NCI-H2081 (cell line): ENCODE measurements around the gene ARHGAP27.
"Not testable (repeated sequence)": the region's sequence is repeated elsewhere in the genome, so short reads cannot be mapped to it uniquely, and the experiment has no call there.

Source experiments
- DNase-seq, 2 experiments: peaks; one replicate each; lab custom pipeline; 2025; lab: John Stamatoyannopoulos, UW

The ARHGAP27 gene

GRCh38 chr17:45432405-45433158 lies at the start of gene ARHGAP27:
TSS of gene ARHGAP27 (minus strand) at chr17:45432870. CDS start at chr17:45430279, 2,591 bp downstream.
- DNase-seq: peak in 1 of 2 experiments; percentile 26

- not testable (repeated sequence) for DNase-seq
Observed at GRCh38 chr17:45482317-45482716, 49.6 kb upstream of the ARHGAP27 start.

DNA sequence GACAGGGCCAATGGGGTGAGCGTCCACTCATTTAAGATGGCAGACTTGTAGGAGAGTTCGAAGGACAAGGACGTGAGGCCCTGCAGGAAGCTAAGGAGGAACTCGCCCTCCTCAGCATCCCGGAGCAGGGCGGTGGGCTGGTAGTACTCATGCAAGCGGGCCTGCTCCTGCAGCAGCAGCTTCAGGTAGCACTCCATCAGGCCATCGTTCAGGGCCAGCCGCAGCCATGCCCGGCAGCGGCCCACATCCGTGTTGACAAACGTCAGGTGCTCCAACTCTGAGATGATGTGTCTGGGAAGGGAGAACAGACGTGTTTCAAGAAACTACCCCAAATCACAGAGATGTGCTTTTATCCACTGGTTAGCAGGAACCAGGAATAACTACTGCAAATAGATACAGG lies 42.8 kb upstream of the ARHGAP27 start:
- not testable (repeated sequence) for DNase-seq

- DNase-seq: not testable (repeated sequence)
Observed at GRCh38 chr17:45472249-45472648, 39.6 kb upstream of the ARHGAP27 start.

- DNase-seq: not testable (repeated sequence)
Observed at GRCh38 chr17:45469204-45469563, 36.5 kb upstream of the ARHGAP27 start.

DNA sequence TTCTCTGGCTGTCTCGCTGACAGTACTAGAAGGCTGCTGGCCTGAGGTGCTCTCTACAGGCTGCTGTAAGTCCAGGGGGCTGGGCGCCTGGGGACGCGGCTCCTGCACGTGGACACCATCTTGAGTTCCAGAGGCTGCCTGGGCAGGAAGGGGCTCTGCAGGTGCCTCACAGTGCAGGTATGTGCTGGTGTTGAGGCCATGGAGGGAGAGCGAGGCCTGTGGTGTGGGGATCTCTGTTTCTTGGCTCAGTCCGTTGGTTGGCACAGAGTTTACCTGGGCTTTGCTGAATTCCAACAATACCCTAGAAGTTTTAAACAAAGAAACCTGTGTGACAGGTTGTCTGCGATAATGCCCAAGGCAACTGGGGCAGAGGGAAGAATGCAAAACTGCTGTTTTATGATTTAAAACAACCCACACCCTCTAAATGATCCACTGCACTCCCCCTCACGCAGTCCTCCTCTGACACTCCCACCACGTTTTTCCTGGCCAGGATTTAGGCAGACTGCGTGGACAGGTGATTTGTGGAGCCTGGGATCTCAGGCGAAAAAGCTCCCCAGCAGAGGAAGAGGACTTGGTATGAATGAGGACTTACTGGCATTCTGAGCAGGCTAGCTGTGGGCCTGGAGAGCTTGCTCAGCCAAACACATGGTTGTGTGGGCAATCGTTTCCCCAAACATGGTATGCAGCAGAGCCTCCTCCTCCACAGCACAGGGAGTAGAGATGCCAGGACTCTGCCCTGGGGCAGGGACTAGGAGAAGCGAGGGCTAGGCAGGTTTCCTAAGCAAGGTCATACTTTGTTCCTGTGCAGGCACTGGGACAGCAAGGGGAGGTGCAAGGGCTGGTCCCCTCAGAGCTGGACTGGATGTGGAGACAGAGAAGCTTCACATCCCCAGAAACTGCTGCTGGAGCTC lies 35.9 kb upstream of the ARHGAP27 start:
- not testable (repeated sequence) for DNase-seq

- peak; percentile 17 to 61 for DNase-seq
Observed at GRCh38 chr17:45461524-45462327, 29.1 kb upstream of the ARHGAP27 start.

DNA sequence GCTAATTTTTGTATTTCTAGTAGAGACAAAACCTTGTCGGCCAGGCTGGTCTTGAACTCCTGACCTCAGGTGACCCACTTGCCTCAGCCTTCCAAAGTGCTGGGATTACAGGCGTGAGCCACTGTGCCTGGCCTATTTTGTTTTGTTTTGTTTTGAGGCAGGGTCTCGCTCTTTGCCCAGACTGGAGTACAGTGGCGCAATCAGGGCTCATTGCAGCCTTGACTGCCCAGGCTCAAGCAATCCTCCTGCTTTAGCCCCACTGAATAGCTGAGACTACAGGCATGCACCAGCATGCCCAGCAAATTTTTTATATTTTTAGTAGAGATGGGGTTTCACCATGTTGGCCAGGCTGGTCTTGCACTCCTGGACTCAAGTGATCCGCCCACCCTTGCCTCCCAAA lies 27.8 kb upstream of the ARHGAP27 start:
- DNase-seq: not testable (repeated sequence)

DNA sequence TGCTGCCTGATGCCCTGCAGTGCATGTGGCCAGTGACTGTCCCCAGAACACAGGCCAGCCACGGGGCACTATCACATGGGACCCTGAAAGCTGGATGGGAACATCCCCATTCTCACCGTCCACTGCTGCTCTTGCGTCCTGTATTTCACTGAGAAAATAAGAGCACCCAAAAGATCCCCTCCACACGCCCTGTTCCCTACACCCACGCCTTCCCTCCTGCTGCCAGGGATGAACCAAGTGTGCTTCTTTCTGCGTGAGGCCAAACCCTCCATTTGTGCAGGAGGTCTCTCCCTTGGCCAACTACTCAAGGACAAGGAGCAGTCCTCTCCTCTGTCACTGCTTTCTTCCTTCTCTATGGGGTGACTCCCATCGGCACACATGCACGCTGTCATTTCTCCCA lies 21.7 kb upstream of the ARHGAP27 start:
- DNase-seq: not testable (repeated sequence)

- DNase-seq: not testable (repeated sequence)
Observed at GRCh38 chr17:45453731-45454130, 21.1 kb upstream of the ARHGAP27 start.

GRCh38 chr17:45453225-45453534 lies 20.5 kb upstream of the ARHGAP27 start:
- not testable (repeated sequence) for DNase-seq

DNA sequence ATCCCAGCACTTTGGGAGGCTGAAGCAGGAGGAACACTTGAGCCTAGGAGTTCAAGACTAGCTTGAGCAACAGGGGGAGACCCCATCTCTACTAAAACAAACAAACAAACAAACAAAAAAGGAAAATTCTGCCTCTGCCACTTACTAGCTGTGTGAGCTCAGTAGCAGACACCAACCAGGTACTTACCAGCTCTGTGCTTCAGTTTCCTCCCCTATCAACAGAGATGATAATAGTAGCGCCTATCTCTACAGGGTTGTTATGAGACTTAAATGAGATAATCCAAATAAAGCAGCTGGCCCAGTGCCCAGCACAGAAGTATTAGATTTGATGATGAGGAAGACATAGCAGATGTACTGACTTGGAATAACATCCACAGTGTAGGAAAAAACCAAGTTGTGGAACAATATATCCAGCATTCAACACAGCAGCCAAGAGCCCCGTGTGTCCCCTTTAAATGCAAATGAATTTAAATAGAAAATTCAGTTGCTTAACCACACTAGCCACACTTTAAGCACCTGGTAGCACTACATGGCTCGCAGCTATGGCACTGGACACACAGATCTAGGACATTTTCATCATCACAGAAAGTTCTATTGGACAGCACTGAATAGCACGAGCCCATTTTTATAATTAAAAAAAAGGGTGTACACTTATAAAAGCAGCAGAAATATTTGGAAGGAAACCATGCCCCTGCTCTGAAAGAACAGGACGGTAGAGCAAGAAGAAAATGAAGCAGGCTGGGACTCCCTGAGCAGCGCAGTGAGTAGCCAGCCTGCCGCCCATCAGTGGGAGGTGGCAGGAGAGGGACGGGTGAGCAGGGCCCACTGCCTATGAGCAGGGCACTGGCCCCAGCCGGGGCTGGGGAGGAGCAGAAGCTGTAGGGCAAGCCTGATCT lies 19.9 kb upstream of the ARHGAP27 start:
- DNase-seq: not testable (repeated sequence)

DNA sequence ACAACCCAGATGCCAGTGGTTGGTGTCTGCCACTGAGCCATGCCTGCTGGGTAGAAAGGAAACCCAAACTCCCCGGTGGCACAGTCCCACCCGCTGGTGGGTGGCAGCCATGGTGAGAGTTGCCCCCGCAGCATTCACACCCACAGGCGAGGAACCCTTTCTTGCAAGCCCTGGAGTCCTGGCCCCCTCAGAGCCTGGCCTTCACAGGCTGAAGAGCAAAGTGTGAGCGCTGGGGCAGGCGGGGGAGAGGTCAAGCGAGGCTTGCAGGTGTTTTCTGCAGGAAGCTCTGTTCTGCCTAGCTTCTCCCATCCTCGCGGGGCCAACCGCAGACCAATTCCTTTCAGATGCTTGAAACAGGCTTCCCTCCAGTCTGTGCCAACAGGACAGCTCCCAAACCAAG lies 19.0 kb upstream of the ARHGAP27 start:
- DNase-seq: not testable (repeated sequence)

DNA sequence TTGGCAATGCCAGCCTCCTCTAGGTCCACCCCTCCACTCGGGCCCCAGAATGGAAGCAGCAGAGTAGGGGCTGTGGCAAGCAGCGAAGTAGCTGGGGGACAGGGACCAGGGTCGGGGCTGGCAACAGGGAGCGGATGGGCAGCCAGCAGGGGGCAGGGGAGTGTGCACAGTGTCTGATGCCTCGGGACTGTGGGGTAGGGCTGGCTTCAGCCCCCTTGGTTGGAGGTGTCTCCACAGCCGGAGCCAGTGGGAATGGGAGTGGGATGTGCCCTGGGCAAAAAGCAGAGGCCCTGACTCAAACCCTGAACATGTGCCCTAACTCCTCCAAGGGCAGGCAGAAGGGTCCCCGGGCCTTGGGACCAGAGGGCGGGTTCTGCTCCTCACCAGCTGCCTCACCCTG lies 18.5 kb upstream of the ARHGAP27 start:
- no peak for DNase-seq

- not testable (repeated sequence) for DNase-seq
Observed at GRCh38 chr17:45449708-45450329, 17.1 kb upstream of the ARHGAP27 start.

DNA sequence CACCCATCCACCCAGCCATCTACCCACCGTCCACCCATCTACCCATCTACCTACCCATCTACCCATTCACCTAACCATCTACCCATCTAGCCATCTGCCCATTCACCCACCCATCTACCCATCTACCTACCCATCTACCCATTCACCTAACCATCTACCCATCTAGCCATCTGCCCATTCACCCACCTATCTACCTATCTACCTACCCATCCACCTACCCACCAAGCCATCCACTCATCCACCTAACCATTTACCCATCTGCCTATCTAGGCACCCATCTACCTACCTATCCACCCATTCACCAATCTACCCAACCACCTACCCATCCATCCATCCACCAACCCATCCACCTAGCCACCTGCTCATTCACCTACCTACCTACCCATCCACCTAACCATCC lies 16.6 kb upstream of the ARHGAP27 start:
- DNase-seq: not testable (repeated sequence)

- DNase-seq: not testable (repeated sequence)
Observed at GRCh38 chr17:45448483-45448882, 15.8 kb upstream of the ARHGAP27 start.

- not testable (repeated sequence) for DNase-seq
Observed at GRCh38 chr17:45448066-45448465, 15.4 kb upstream of the ARHGAP27 start.

- not testable (repeated sequence) for DNase-seq
Observed at GRCh38 chr17:45447650-45448049, 15.0 kb upstream of the ARHGAP27 start.

GRCh38 chr17:45446872-45447625 lies 14.4 kb upstream of the ARHGAP27 start:
- DNase-seq: not testable (repeated sequence)
